ENCODE measurements around the gene KCNH4. TPM values are rescaled to one million over a fixed set of nuclear protein-coding genes. Genes with fewer than 3 reads are reported as not detected.
A peak's percentile ranks its signal among the peaks of the same experiment; 100 is the strongest.
"Not testable (repeated sequence)": the region's sequence is repeated elsewhere in the genome, so short reads cannot be mapped to it uniquely, and the experiment has no call there.

Gene KCNH4
- total RNA-seq, 1 donor from 2014 or later: not detected

DNA sequence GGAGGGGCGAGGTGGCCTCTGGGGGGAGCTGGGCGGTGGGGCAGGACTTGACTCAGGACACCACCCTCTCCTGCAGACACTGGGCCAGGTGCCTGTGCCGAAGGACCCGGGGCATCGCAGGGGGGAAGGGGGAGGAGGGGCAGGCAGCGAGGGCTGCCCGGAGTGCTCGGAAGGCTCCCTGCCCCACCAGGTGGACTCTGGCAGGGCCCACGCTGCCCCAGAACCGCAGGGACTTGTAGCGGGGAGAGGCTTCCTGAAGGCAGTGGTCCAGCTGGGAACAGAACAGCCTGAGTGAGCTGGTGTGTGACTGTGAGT lies 8.7 kb upstream of the KCNH4 start:
- Mint-ChIP-seq H3K27ac (no peak overlapping the region), H3K9me3 (no peaks in the 10 kb centered on the region), H3K36me3 (no peaks in the 10 kb centered on the region), H3K4me1 (peaks cover 28% of the 10 kb centered on the region), H3K4me3 (no peak overlapping the region), H3K27me3 (ENCODE audit: insufficient read depth, low read depth) (peaks cover 11% of the 10 kb centered on the region)
- H3K36me3 ChIP-seq: no peaks in the 10 kb centered on the region
- H3K4me1 ChIP-seq: peaks cover 23% of the 10 kb centered on the region
- peaks cover 15% of the 10 kb centered on the region for H3F3A ChIP-seq (ENCODE audit: low read depth)
- H3K4me3 ChIP-seq: no peak overlapping the region
- H3K79me2 ChIP-seq (ENCODE audit: low read depth): no peaks in the 10 kb centered on the region
- no peaks in the 10 kb centered on the region for H3K9me3 ChIP-seq (ENCODE audit: low read depth)
- H3K9ac ChIP-seq: no peak overlapping the region
- DNase-seq (ENCODE audit: low spot score): no peak
- H4K20me1 ChIP-seq (ENCODE audit: low read depth): peaks cover 16% of the 10 kb centered on the region
- no peak overlapping the region for H3K4me2 ChIP-seq
- no peak for TF ChIP-seq EZH2 (IDR thresholded peaks at IDR 0.05)
- TF ChIP-seq, protein P1, sequence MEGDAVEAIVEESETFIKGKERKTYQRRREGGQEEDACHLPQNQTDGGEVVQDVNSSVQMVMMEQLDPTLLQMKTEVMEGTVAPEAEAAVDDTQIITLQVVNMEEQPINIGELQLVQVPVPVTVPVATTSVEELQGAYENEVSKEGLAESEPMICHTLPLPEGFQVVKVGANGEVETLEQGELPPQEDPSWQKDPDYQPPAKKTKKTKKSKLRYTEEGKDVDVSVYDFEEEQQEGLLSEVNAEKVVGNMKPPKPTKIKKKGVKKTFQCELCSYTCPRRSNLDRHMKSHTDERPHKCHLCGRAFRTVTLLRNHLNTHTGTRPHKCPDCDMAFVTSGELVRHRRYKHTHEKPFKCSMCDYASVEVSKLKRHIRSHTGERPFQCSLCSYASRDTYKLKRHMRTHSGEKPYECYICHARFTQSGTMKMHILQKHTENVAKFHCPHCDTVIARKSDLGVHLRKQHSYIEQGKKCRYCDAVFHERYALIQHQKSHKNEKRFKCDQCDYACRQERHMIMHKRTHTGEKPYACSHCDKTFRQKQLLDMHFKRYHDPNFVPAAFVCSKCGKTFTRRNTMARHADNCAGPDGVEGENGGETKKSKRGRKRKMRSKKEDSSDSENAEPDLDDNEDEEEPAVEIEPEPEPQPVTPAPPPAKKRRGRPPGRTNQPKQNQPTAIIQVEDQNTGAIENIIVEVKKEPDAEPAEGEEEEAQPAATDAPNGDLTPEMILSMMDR (IDR thresholded peaks at IDR 0.05): no peak
- TF ChIP-seq EZH2phosphoT487 (IDR thresholded peaks at IDR 0.05): no peak
- H3K27ac ChIP-seq: no peak overlapping the region
- H2AFZ ChIP-seq (replicated peaks): no peak overlapping the region
- peaks cover 13% of the 10 kb centered on the region for H3K27me3 ChIP-seq

DNA sequence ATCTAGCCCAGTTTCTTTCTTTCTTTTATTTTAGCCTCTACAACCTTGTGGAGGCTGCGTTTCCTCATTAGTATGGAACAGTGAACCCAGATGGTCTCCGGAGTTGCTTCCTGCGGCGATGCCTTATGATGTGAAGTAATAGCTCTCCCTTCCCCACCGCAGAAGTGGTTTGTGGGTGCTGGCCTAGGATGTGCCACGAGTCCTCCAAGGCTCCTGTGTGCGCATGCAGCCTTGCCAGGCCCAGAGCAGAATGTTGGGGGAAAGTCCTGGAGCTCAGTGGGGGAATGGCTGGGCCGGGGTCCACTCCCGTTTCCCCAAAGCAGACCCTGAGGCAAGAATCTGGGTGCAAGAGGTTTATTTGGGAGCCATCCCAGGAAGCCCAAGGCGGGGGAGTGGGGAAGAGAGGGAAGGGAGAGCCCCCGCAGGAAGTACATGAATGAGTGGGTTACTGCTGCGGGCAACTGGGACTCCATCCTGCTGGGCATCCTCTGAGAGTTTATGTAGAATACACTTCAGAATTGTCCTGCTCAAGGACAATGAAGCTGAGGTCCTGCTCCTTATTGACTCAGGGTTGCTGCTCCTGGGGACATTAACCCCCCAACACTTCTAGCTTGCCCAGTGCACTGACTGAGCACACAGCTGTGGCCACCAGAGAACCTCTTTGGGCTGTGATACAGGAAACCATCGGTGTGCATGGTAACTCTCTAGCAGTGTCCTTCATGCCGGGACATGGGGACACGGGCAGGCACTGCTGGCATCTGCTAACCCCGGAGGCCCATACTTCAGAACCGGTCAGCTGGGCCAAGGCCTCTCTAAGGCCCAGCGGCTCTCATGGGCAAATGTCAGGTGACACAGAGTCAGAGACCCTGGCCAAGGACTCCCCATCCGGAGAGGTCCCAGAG lies 8.1 kb upstream of the KCNH4 start:
- no peak overlapping the region for H3K4me3 Mint-ChIP-seq
- H3K27ac Mint-ChIP-seq: no peak overlapping the region
- H3K36me3 Mint-ChIP-seq: no peaks in the 10 kb centered on the region

DNA sequence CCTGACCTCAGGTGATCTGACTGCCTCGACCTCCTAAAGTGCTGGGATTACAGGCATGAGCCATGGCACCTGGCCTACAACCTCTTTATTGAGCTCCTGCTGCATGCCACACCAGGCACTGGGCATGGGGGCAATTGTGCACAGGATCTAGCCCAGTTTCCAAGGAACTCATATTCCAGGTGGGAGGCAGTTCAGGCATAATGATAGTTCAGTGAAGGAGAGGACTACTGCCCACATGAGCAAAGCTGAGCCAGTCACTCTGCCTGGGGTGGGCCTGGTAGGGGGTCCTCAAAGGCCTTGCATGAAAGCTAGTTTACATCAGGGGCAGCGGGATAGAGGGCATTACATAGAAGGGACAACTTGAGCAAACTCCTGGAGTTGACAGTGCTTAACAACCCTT lies 6.9 kb upstream of the KCNH4 start:
- Mint-ChIP-seq H3K9me3 (no peaks in the 10 kb centered on the region), H3K27me3 (ENCODE audit: insufficient read depth, low read depth) (peaks cover 17% of the 10 kb centered on the region), H3K36me3 (no peaks in the 10 kb centered on the region), H3K27ac (peak overlapping the region; percentile 83), H3K4me3 (no peak overlapping the region), H3K4me1 (peaks cover 24% of the 10 kb centered on the region)
- H3K4me1 ChIP-seq: peaks cover 20% of the 10 kb centered on the region
- no peak overlapping the region for H3K4me3 ChIP-seq
- H3K4me2 ChIP-seq: no peak overlapping the region
- H2AFZ ChIP-seq (replicated peaks): no peak overlapping the region
- TF ChIP-seq EZH2phosphoT487 (IDR thresholded peaks at IDR 0.05) (no peak), EZH2 (IDR thresholded peaks at IDR 0.05) (no peak)
- TF ChIP-seq, protein P1 (IDR thresholded peaks at IDR 0.05): no peak
- H3K9me3 ChIP-seq (ENCODE audit: low read depth): no peaks in the 10 kb centered on the region
- no peaks in the 10 kb centered on the region for H3K36me3 ChIP-seq
- H3K27me3 ChIP-seq: peaks cover 31% of the 10 kb centered on the region
- H3F3A ChIP-seq (ENCODE audit: low read depth): peaks cover 30% of the 10 kb centered on the region
- H3K27ac ChIP-seq: no peak overlapping the region
- H3K9ac ChIP-seq: no peak overlapping the region
- peaks cover 16% of the 10 kb centered on the region for H4K20me1 ChIP-seq (ENCODE audit: low read depth)
- no peaks in the 10 kb centered on the region for H3K79me2 ChIP-seq (ENCODE audit: low read depth)
- no peak for DNase-seq (ENCODE audit: low spot score)

More for the DNA sequence above, 8.1 kb upstream of the KCNH4 start:
- Histone ChIP-seq H3K36me3 (no peaks in the 10 kb centered on the region), H3F3A (ENCODE audit: low read depth) (peaks cover 18% of the 10 kb centered on the region), H3K79me2 (ENCODE audit: low read depth) (no peaks in the 10 kb centered on the region), H3K4me2 (no peak overlapping the region), H3K27ac (no peak overlapping the region), H2AFZ (replicated peaks) (no peak overlapping the region), H3K9me3 (ENCODE audit: low read depth) (no peaks in the 10 kb centered on the region), H3K4me1 (peaks cover 22% of the 10 kb centered on the region), H3K27me3 (peaks cover 19% of the 10 kb centered on the region), H3K4me3 (no peak overlapping the region), H3K9ac (no peak overlapping the region), H4K20me1 (ENCODE audit: low read depth) (peaks cover 16% of the 10 kb centered on the region)
- peaks cover 11% of the 10 kb centered on the region for H3K27me3 Mint-ChIP-seq (ENCODE audit: insufficient read depth, low read depth)
- DNase-seq (ENCODE audit: low spot score): no peak
- TF ChIP-seq, protein P1 (IDR thresholded peaks at IDR 0.05): no peak
- TF ChIP-seq EZH2 (IDR thresholded peaks at IDR 0.05): no peak
- no peak for TF ChIP-seq EZH2phosphoT487 (IDR thresholded peaks at IDR 0.05)
- no peaks in the 10 kb centered on the region for H3K9me3 Mint-ChIP-seq
- peaks cover 25% of the 10 kb centered on the region for H3K4me1 Mint-ChIP-seq

DNA sequence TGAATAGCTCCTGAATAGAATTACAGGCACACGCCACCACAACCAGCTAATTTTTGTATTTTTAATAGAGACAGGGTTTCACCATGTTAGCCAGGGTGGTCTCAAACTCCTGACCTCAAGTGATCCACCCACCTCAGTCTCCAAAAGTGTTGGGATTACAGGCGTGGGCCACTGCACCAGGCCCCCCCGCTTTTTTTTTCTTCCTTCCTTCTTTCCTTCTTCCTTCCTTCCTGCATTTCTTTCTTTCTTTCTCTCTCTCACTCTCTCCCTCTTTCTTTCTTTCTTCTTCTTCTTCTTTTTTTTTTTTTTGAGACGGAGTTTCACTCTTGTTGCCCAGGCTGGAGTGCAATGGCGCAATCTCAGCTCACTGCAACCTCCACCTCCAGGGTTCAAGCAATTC lies 5.2 kb upstream of the KCNH4 start:
- not testable (repeated sequence) for H3K27ac Mint-ChIP-seq; H3K9me3 Mint-ChIP-seq; H3K9ac ChIP-seq; H3K36me3 ChIP-seq; H3K4me3 ChIP-seq; DNase-seq (ENCODE audit: low spot score); H3K36me3 Mint-ChIP-seq; H2AFZ ChIP-seq (replicated peaks); H3K79me2 ChIP-seq (ENCODE audit: low read depth); H3K9me3 ChIP-seq (ENCODE audit: low read depth); H3K27ac ChIP-seq
- Histone ChIP-seq H3F3A (ENCODE audit: low read depth) (peaks cover 30% of the 10 kb centered on the region), H3K27me3 (peaks cover 47% of the 10 kb centered on the region), H3K4me2 (peak overlapping the region; percentile 44), H4K20me1 (ENCODE audit: low read depth) (peaks cover 16% of the 10 kb centered on the region), H3K4me1 (peaks cover 20% of the 10 kb centered on the region)
- Mint-ChIP-seq H3K4me1 (peaks cover 28% of the 10 kb centered on the region), H3K27me3 (ENCODE audit: insufficient read depth, low read depth) (peaks cover 33% of the 10 kb centered on the region), H3K4me3 (peak overlapping the region; percentile 27)
